Muscle layer of duodenum (tissue), 2 donors: ENCODE results near the gene GPSM1.

ENCODE experiments used
- H3K27ac ChIP-seq: one replicate; pipeline ENCODE4 v1.7.0; 2013; ENCODE audit warnings: mild to moderate bottlenecking, low read length
- H3K27me3 ChIP-seq: one replicate; pipeline ENCODE4 v1.7.0; 2013; ENCODE audit warnings: low read depth, mild to moderate bottlenecking, control low read depth, low read length
- H3K36me3 ChIP-seq, 2 donors: one replicate each; pipeline ENCODE4 v1.7.0; 2013; ENCODE audit warnings: low read length in 2 of 2, control low read depth in 1 of 2, mild to moderate bottlenecking in 1 of 2; ENCODE audit not compliant: insufficient read depth in 2 of 2, control insufficient read depth in 1 of 2
- H3K4me1 ChIP-seq, 2 donors: one replicate each; pipeline ENCODE4 v1.7.0; 2013; ENCODE audit warnings: low read length in 2 of 2, mild to moderate bottlenecking in 2 of 2, control low read depth in 1 of 2, moderate library complexity in 1 of 2; ENCODE audit not compliant: insufficient read depth in 2 of 2, control insufficient read depth in 1 of 2
- H3K4me3 ChIP-seq, 2 donors: one replicate each; pipeline ENCODE4 v1.7.0; 2013; ENCODE audit warnings: low read length in 2 of 2, low read depth in 1 of 2, mild to moderate bottlenecking in 1 of 2
- H3K9me3 ChIP-seq, 2 donors: one replicate each; pipeline ENCODE4 v1.7.0; 2013; ENCODE audit warnings: low read length in 2 of 2, control low read depth in 1 of 2, mild to moderate bottlenecking in 1 of 2; ENCODE audit not compliant: control insufficient read depth in 1 of 2
- donor health status: healthy.

The GPSM1 gene

DNA sequence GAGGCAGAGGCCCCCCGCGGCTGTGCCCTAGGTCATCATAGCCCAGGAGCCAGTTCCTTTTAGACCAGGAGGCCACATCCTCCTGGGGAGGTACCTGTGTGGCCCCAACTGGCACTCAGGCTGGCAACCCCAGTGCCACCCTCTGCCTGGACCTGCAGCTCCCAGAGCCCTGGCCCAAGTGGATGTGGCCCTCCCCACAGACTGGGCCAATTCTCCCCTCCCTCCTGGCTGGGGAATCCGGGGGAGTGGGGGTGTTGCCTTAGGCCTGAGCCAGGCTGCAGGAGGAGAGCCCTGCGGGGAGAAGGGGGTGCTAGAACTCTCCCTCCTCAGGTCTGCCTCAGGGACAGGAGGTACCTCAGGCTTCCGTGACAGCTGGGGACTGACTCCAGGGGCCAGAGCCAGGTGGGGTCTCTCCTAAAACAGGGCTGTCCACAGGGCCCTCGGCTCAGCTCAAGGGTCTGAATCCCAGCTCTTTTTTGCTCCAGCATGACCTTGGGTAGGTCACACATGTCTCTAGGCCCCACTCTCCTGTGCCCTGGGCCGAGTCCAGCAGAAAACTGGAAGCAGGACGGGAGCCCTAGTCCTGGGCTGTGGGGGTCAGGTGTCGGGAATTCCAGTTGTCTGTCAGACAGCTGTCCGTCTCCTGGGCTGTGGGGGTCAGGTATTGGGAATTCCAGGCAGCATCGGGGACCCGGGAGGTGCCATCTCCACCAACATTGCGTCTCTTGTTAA, 26.6 kb downstream of the GPSM1 start:
- Histone ChIP-seq H3K9me3 (no peaks in the 10 kb centered on the region), H3K4me1 (peaks cover 0 to 18% of the 10 kb centered on the region in 2 donors), H3K27me3 (no peaks in the 10 kb centered on the region), H3K36me3 (peaks cover 0 to 25% of the 10 kb centered on the region in 2 donors), H3K27ac (no peak overlapping the region), H3K4me3 (no peak overlapping the region)

DNA sequence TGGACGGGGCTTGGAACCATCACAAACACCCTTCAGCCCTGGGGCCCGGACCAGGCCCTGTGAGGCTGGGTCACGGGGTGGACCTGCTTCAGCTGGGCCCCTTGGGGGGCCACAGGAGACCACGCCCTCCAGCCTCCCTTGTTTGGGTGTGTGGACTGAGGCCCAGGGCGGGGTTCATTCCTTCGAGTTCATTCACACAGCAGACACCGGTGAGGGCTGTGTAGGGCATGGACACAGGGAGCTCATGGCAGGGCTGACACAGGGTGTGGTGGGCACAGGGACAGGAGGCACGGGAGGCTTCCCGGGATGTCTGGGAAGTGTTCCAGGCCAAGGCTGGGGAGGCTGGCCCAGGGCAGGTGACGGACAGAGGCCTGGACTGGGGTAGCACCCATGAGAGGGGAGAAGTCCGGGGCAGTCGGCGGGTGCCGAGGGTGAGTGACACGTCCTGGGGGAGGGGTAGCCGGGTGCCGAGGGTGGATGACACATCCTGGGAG, 27.3 kb downstream of the GPSM1 start:
- Histone ChIP-seq H3K9me3 (no peaks in the 10 kb centered on the region), H3K36me3 (peaks cover 0 to 20% of the 10 kb centered on the region in 2 donors), H3K27me3 (no peaks in the 10 kb centered on the region), H3K4me1 (peaks cover 0 to 18% of the 10 kb centered on the region in 2 donors), H3K27ac (no peak overlapping the region), H3K4me3 (no peak overlapping the region)

DNA sequence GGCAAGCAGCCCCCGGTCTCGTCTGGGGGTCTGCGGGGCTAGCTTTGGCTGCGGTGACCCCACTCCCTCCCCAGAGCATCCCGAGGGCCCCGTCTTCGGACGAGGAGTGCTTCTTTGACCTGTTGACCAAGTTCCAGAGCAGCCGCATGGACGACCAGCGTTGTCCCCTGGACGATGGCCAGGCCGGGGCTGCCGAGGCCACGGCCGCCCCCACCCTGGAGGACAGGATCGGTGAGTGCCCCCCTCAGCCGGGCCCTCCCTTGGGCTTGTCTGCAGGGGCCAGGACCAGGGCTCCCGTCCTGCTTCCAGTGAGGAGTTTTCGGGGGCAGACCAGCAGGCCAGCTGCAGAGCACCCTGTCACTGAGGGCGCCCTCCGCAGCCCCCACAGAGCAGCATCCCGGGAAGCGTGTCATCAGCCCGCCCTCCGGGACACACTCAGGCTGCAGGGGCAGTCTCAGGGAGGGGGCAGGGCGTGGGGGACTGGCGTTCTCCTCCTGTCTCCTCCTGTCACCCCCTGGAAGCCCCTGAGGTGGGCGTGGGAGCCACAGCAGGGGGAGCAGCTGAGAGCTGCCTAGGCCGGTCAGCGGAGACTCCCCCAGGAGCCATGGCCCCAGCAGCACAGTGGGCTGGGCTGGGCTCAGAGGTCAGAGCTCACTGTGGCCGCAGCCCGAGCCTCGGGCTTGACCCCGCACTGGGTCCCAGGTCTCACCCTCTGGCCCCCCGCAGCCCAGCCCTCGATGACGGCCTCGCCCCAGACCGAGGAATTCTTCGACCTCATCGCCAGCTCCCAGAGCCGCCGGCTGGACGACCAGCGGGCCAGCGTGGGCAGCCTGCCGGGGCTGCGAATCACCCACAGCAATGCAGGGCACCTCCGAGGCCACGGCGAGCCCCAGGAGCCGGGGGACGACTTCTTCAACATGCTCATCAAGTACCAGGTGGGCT, 28.5 kb downstream of the GPSM1 start:
- H3K4me1 ChIP-seq, result peaks cover 0 to 23% of the 10 kb centered on the region in 2 donors

DNA sequence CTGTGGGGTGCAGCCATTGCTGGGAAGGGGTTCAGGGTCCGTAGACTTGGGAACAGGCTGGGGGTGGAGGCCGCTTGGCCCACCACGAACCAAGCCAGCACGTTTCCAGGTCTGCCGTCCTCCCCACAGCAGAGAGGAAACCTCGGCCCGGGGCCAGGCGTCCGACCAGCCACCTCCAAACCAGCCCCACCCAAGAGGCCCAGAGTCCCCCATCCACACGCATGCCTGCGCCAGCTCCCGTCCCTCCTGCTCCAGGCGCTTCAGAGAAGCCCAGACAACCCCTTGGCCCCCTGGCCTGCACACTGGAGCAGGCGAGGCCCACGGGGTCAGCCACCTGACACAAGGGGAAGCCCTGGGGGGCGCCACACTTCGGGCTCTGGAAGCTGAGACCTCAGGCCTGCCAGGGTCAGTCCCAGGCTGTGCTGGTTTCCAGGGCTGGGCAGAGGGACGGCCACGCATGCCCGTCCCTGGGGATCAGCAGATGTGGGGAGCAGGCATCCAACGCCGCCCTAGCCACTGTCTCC, 29.9 kb downstream of the GPSM1 start:
- Histone ChIP-seq H3K36me3 (peaks cover 0 to 20% of the 10 kb centered on the region in 2 donors), H3K27ac (no peak overlapping the region), H3K4me3 (no peak overlapping the region), H3K27me3 (no peaks in the 10 kb centered on the region), H3K9me3 (no peaks in the 10 kb centered on the region), H3K4me1 (peaks cover 0 to 36% of the 10 kb centered on the region in 2 donors)

More for the DNA sequence above, 28.5 kb downstream of the GPSM1 start:
- Histone ChIP-seq H3K27me3 (no peaks in the 10 kb centered on the region), H3K9me3 (no peaks in the 10 kb centered on the region), H3K4me3 (no peak overlapping the region), H3K36me3 (peaks cover 0 to 20% of the 10 kb centered on the region in 2 donors), H3K27ac (no peak overlapping the region)

DNA sequence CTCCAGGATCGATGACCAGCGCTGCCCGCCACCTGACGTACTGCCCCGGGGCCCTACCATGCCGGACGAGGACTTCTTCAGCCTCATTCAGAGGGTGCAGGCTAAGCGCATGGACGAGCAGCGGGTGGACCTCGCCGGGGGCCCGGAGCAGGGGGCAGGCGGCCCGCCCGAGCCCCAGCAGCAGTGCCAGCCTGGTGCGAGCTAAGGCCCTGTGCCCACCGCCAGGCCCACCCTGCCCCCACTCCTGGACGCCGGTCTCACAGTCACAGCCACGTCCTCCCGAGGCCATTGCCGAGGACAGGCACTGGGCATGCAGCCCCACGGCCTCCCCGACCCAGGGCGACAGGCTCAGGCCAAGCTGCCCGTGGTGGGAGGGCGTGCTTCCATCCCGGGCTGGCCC, 30.7 kb downstream of the GPSM1 start:
- Histone ChIP-seq H3K27ac (no peak overlapping the region), H3K4me3 (no peak overlapping the region), H3K36me3 (peaks cover 0 to 20% of the 10 kb centered on the region in 2 donors), H3K27me3 (no peaks in the 10 kb centered on the region), H3K4me1 (peaks cover 0 to 43% of the 10 kb centered on the region in 2 donors), H3K9me3 (no peaks in the 10 kb centered on the region)

DNA sequence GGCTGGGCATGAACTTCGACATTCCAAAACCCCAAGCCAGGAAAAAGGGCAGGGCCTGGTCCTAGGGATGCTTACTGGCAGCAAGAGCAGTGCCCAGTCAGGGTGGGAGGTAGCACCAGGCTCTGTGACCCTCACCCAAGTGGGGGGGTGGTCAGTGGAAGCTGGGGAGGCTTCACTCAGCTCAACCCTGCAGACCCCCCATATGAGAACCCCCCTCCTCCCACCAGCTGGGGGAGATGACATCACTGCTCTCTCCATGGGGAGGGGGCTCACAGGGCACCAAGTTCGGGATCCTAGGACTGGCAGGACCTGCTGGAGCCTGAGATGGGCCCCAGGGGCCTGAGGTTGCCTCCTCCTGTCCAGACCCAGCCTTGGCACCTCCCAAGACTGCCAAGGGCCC, 31.5 kb downstream of the GPSM1 start:
- Histone ChIP-seq H3K27ac (no peak overlapping the region), H3K27me3 (no peaks in the 10 kb centered on the region), H3K4me1 (peaks cover 0 to 41% of the 10 kb centered on the region in 2 donors), H3K4me3 (no peak overlapping the region), H3K9me3 (no peaks in the 10 kb centered on the region), H3K36me3 (peaks cover 0 to 20% of the 10 kb centered on the region in 2 donors)

DNA sequence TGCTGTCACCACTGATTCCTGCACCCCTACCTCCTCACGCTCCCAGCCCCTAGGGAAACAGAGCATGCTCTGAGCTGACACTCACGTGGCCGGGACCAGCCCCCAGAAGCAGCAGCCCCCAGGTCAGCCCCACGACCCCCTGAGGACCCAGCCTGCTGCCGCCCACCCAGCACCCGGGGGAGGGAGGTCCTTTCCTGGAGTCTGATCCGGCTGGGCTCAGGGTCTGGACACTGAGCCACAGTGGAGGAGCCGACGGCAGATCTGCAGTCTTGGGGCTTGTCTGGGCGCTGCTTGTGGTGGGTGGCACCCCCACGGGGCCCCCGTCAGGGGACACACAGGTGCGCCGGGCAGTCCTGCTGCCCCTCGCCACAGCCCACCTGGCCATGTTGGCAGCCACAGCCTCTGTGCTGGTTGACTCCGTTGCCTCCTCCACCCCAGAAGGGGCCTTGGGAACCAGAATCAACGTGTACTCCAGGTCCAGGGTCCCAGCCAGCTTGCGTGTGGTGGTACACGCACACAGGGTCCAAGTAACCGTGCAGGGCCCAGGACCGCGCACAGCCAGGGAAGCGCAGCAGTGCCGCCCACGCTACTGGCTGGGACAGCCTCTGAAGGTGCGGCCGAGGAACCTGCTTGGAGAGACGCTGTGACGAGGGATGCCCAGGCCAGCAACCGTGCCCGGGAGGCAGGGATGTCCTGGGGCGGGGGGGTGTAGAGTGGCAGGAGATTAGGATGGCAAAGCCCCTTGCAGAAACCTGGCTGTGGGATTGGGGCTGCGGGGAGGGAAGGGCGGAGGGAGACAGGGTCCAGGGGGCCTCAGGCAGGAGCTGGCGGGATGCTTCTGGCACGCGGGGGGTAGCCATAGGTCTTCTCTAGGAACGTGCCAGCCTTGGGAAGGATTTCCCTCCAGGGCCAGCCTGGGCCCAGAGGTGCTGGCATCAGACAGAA, 32.7 kb downstream of the GPSM1 start:
- H3K27ac ChIP-seq, result no peak overlapping the region
- H3K36me3 ChIP-seq, result peaks cover 0 to 20% of the 10 kb centered on the region in 2 donors
- H3K27me3 ChIP-seq, result no peaks in the 10 kb centered on the region
- H3K9me3 ChIP-seq, result no peaks in the 10 kb centered on the region
- H3K4me3 ChIP-seq, result no peak overlapping the region
- peaks cover 0 to 34% of the 10 kb centered on the region in 2 donors for H3K4me1 ChIP-seq

DNA sequence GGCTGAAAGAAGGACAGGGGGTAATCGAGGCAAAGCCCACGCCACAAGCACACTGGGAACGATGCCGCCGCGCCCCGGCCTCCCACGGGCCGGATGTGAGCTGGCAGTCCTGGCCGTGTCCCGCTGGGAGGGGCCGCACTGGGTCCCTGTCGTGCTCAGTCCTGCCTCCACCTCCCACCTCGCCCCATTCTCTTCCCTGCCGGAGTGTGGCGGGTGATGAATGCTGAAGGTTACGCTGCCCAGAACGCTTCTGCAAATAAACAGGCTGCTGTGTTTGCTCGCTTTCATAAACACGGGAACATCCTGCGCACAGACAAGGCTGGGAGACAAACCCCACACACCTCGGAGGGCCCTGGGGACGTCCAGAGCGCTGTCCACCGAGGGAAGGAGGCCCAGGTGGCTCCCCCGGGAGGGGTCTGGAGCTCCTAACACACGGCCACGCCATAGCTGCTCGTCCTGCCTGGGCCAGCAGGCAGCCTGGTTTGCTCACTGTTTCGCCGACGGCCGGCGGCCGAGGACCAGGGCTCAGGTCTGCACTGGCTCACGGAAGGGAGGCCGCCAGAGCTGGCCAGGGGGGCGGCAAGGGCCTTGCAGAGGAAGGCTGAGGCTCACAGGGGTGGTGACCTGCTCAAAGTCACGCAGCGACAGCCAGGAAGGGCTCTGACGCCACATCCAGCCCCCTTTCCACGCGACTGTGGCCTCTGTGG, 33.9 kb downstream of the GPSM1 start:
- Histone ChIP-seq H3K4me3 (peak overlapping the region in 1 of 2 donors; percentile 28), H3K36me3 (peaks cover 0 to 19% of the 10 kb centered on the region in 2 donors), H3K27ac (no peak overlapping the region), H3K9me3 (no peaks in the 10 kb centered on the region), H3K4me1 (peaks cover 0 to 30% of the 10 kb centered on the region in 2 donors), H3K27me3 (no peaks in the 10 kb centered on the region)

DNA sequence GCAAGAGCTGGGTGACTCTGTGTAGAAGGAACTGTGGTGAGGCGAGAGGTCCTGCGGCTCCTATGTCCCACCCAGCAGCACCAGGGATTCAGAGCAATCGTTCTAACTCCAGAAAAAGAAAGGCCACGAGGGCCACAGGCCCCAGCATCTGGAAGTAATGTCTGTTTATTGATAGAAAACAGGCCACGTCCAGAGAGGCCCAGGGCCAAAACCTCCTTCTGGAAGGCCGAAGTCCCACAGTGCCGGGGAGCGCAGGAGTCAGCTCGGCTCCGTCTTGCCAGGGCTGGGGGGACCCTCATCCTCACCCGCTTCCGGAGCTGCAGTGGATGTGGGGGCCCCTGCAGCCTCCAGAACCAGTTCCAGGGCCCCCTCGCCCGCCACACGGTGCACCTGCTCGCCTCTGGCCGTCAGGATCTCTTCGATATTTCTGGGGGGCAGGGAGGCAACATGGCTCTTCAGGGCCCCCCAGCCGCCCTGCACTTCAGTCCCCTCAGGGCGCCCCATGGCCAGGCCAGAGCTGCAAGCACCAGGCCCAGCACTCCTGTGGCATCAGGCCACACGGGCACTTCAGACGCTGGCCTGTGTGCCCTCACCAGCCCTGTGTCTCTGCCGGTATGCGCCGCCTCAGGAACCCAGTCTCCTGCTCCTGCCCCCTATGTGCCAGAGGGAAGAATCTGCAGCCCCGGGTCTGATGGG, 34.6 kb downstream of the GPSM1 start:
- peaks cover 0 to 30% of the 10 kb centered on the region in 2 donors for H3K4me1 ChIP-seq
- H3K4me3 ChIP-seq, result peak overlapping the region in 1 of 2 donors; percentile 67
- no peaks in the 10 kb centered on the region for H3K27me3 ChIP-seq
- no peak overlapping the region for H3K27ac ChIP-seq
- peaks cover 0 to 14% of the 10 kb centered on the region in 2 donors for H3K36me3 ChIP-seq
- H3K9me3 ChIP-seq, result no peaks in the 10 kb centered on the region
